Endothelial cell of umbilical vein (primary cell): ENCODE measurements around the gene MAP6D1. TPM values are rescaled to one million over a fixed set of nuclear protein-coding genes. Genes with fewer than 3 reads are reported as not detected.

Source experiments
- BruUV-seq: library from RNA; stranded (reverse); fragments of 400-500 nt; replicated peaks from 2 replicates; lab custom pipeline; 2021; lab: Mats Ljungman, UMichigan
- CTCF ChIA-PET: fragments of 300-600, 350-600 bp; sonication (Branson Sonifier 250); formaldehyde crosslinking; loops from one replicate; lab custom pipeline; 2021; ENCODE audit warnings: antibody characterized with exemption, inconsistent platforms; lab: Charles Lee
- POLR2A ChIA-PET: fragments of 300-600, 350-600 bp; sonication (Branson Sonifier 250); formaldehyde crosslinking; loops from one replicate; lab custom pipeline; 2021; ENCODE audit warnings: antibody characterized with exemption, inconsistent platforms; lab: Charles Lee
- DNase-seq: peaks from one replicate; pipeline ENCODE4 v3.0.0-alpha.2; 2011; ENCODE audit warnings: low read depth, low spot score
- FAIRE-seq: peaks from 2 replicates; lab custom pipeline; 2011; peaks lifted over from hg19 to GRCh38; lab: Jason Lieb, UNC
- H2AFZ ChIP-seq: 2 replicates; pipeline ENCODE4 v1.6.0; 2012; ENCODE audit warnings: low read depth, low read length, control low read depth, inconsistent platforms
- H3K27ac ChIP-seq: 2 replicates; pipeline ENCODE4 v1.5.1; 2011; ENCODE audit warnings: low read depth, mild to moderate bottlenecking, control low read depth, low read length, moderate library complexity; ENCODE audit not compliant: insufficient read depth
- H3K27me3 ChIP-seq, 2 experiments: 2 replicates each; pipeline versions ENCODE4 v1.6.0 to v1.6.1; 2011; ENCODE audit warnings: low read length in 2 of 2, mixed read lengths in 1 of 2; ENCODE audit not compliant: control insufficient read depth in 2 of 2, insufficient read depth in 2 of 2
- H3K36me3 ChIP-seq, 2 experiments: 2 replicates in 1 of 2; 3 replicates in 1 of 2; pipeline ENCODE4 v1.5.1; 2011; ENCODE audit warnings: low read length in 2 of 2, mild to moderate bottlenecking in 1 of 2, moderate library complexity in 1 of 2; ENCODE audit not compliant: control insufficient read depth in 2 of 2, insufficient read depth in 2 of 2; ENCODE audit errors: extremely low read depth in 1 of 2
- H3K4me1 ChIP-seq: 3 replicates; pipeline ENCODE4 v1.5.1; 2011; ENCODE audit warnings: mild to moderate bottlenecking, low read length; ENCODE audit not compliant: control insufficient read depth, insufficient read depth; ENCODE audit errors: extremely low read depth
- H3K4me2 ChIP-seq: 2 replicates; pipeline ENCODE4 v1.6.1; 2011; ENCODE audit warnings: low read length, control low read depth, mixed read lengths; ENCODE audit not compliant: insufficient read depth
- H3K4me3 ChIP-seq, 3 experiments: fragments of 200-600 bp in 1 of 3; sonication (generic), shearing (Covaris generic) in 1 of 3; replicated peaks in 1 of 3; 2 replicates each; pipeline ENCODE4 v1.5.1; 2011 to 2016; ENCODE audit warnings: control low read depth in 3 of 3, low read length in 3 of 3, mild to moderate bottlenecking in 2 of 3, inconsistent platforms in 1 of 3, low read depth in 1 of 3, moderate library complexity in 1 of 3; ENCODE audit not compliant: insufficient read depth in 1 of 3
- H3K79me2 ChIP-seq: 2 replicates; pipeline ENCODE4 v1.6.0; 2012; ENCODE audit warnings: low read length, inconsistent platforms; ENCODE audit not compliant: control insufficient read depth, insufficient read depth
- H3K9ac ChIP-seq: replicated peaks from 2 replicates; pipeline ENCODE3; 2011; ENCODE audit warnings: low read length, control low read depth; ENCODE audit not compliant: insufficient read depth; ENCODE audit errors: extremely low read depth
- H3K9me1 ChIP-seq: replicated peaks from 3 replicates; pipeline ENCODE4 v1.6.0; 2011; ENCODE audit warnings: mild to moderate bottlenecking, low read length; ENCODE audit not compliant: control insufficient read depth, insufficient read depth; ENCODE audit errors: extremely low read depth
- H3K9me3 ChIP-seq: replicated peaks from 2 replicates; pipeline ENCODE4 v1.5.1; 2012; ENCODE audit warnings: low read length, inconsistent platforms; ENCODE audit not compliant: control insufficient read depth, insufficient read depth
- H4K20me1 ChIP-seq: replicated peaks from 2 replicates; pipeline ENCODE3; 2011; ENCODE audit warnings: mild to moderate bottlenecking, low read length; ENCODE audit not compliant: control insufficient read depth, insufficient read depth; ENCODE audit errors: extremely low read depth
- CTCF ChIP-seq, 2 donors: IDR thresholded peaks; 1 replicate in 1 of 2; 2 replicates in 1 of 2; pipeline ENCODE4 v1.5.1; 2011; ENCODE audit warnings: low read length in 2 of 2, mild to moderate bottlenecking in 2 of 2, moderate library complexity in 2 of 2, control low read depth in 1 of 2, inconsistent platforms in 1 of 2, low read depth in 1 of 2; ENCODE audit not compliant: insufficient read depth in 1 of 2; ENCODE audit errors: extremely low read depth in 1 of 2
- EZH2 ChIP-seq: IDR thresholded peaks from 2 replicates; pipeline ENCODE4 v1.6.1; 2012; ENCODE audit warnings: borderline replicate concordance, low read depth, mild to moderate bottlenecking, moderate library complexity, low read length, inconsistent platforms; ENCODE audit not compliant: severe bottlenecking
- FOS ChIP-seq: IDR thresholded peaks from 2 replicates; pipeline ENCODE4 v1.6.1; 2011; ENCODE audit warnings: mild to moderate bottlenecking, low read length, moderate library complexity, borderline replicate concordance; ENCODE audit not compliant: insufficient read depth
- GATA2 ChIP-seq: IDR thresholded peaks from 2 replicates; pipeline ENCODE4 v1.7.0; 2011; ENCODE audit warnings: low read depth, mild to moderate bottlenecking, moderate library complexity, mixed read lengths, low read length; ENCODE audit not compliant: insufficient read length, insufficient read depth
- MAX ChIP-seq: IDR thresholded peaks from 2 replicates; pipeline ENCODE4 v1.6.1; 2011; ENCODE audit not compliant: insufficient read depth, insufficient read length
- MYC ChIP-seq: IDR thresholded peaks from one replicate; pipeline ENCODE4 v1.6.1; 2011; ENCODE audit warnings: mild to moderate bottlenecking, low read depth, low read length
- POLR2A ChIP-seq: IDR thresholded peaks from 2 replicates; pipeline ENCODE4 v1.6.1; 2012; ENCODE audit warnings: low read depth, mild to moderate bottlenecking, control low read depth, low read length
- POLR2AphosphoS5 ChIP-seq: IDR thresholded peaks from 2 replicates; pipeline ENCODE4 v1.6.1; 2012; ENCODE audit warnings: low read depth, mild to moderate bottlenecking, control low read depth, low read length, moderate library complexity; ENCODE audit not compliant: insufficient read depth
- dilution Hi-C: fragments of 300-500 bp; cut with MboI; formaldehyde crosslinking; loops from one replicate; pipeline ENCODE4 v1.15.0; 2019; ENCODE audit warnings: low sequenced_read_pairs; ENCODE audit not compliant: extremely low pct_ligation_motif_present
- intact Hi-C: fragments of 100-400 bp; cut with micrococcal nuclease; formaldehyde crosslinking; loops from one replicate; pipeline ENCODE4 v1.10.0; 2022
- polyA plus RNA-seq, 4 experiments: library from polyadenylated mRNA; depleted of rRNA in 3 of 4; stranded (reverse) in 3 of 4; unstranded in 1 of 4; fragments of >200 nt; gene quantifications; 2 replicates each; pipeline versions ENCODE4 v1.2.1 to v1.2.3, GENCODE V29; 2011 to 2012; ENCODE audit warnings: missing spikeins in 1 of 4
- total RNA-seq: library from RNA; stranded (reverse); gene quantifications from 2 replicates; pipeline ENCODE4 v1.2.3, GENCODE V29; 2021

The MAP6D1 gene
- total and polyA plus RNA-seq, 2 donors (not counting 3 experiments of a cell fraction or from before 2014, with no cell fraction given) = 2.4 to 3.5 TPM

DNA sequence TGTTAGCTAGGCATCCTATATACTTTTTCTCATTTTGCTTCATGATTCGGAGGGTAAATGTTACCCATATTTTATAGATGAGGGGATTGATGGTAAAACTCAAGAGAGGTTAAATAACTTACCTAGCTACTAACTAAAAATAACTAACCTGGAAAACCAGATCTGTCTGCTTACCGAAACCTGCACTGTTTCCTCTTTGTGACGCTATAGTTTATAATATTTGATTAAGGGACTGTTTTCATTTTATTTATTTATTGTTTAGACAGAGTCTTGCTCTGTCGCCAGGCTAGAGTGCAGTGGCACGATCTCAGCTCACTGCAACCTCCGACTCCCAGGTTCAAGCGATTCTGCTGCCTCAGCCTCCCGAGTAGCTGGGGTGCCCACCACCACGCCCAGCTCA, 55.9 kb downstream of the MAP6D1 start:
- H4K20me1 ChIP-seq = peaks cover 3% of the 10 kb centered on the region
- H2AFZ ChIP-seq = no peak overlapping the region
- no peaks in the 10 kb centered on the region for H3K9me1 ChIP-seq
- peaks cover 22% of the 10 kb centered on the region for H3K4me1 ChIP-seq
- no peaks in the 10 kb centered on the region for H3K79me2 ChIP-seq
- ChIA-PET POLR2A (no interaction called here), CTCF (interaction anchor here (1.0 kb wide), 1 partner anchor 290 kb away, joined by 5 read pairs; no protein-coding TSS in a partner anchor)
- BruUV-seq = no TSS peak
- no peaks in the 10 kb centered on the region for H3K9me3 ChIP-seq
- no peak overlapping the region for H3K9ac ChIP-seq
- intact Hi-C loops (loop anchor here (5.0 kb wide), 2 partner anchors 382 to 587 kb away; no protein-coding TSS in a partner anchor), dilution Hi-C loops (no loop called here)
- no peak overlapping the region for H3K4me2 ChIP-seq
- H3K4me3 ChIP-seq = no peak overlapping the region
- no peak for TF ChIP-seq POLR2A
- no peak for TF ChIP-seq GATA2
- no peak for TF ChIP-seq CTCF (IDR thresholded peaks at IDR 0.05; ENCODE audit: extremely low read depth in 1 of 2, insufficient read depth in 1 of 2, low read depth in 1 of 2, low read length in 2 of 2)
- no peak for TF ChIP-seq POLR2AphosphoS5
- no peak for TF ChIP-seq EZH2
- TF ChIP-seq MAX = no peak
- no peak for TF ChIP-seq FOS
- no peak for TF ChIP-seq MYC
- no peaks in the 10 kb centered on the region for H3K27me3 ChIP-seq
- FAIRE-seq (no peak), DNase-seq (no peak)
- peaks cover 9 to 10% of the 10 kb centered on the region in 2 experiments for H3K36me3 ChIP-seq
- no peak overlapping the region for H3K27ac ChIP-seq
